HEK293 (cell line): ENCODE measurements around the gene TRAT1.

ENCODE experiments used
- CTCF ChIP-seq: fragments of 450-650 bp; formaldehyde crosslinking; IDR thresholded peaks from 2 replicates; pipeline ENCODE4 v1.5.1; 2016; ENCODE audit warnings: missing biosample characterization, missing genetic modification characterization
- ZNF157 ChIP-seq: fragments of 450-650 bp; formaldehyde crosslinking; IDR thresholded peaks from 2 replicates; pipeline ENCODE4 v1.5.1; 2016; ENCODE audit warnings: missing biosample characterization, missing genetic modification characterization
- ZNF654 ChIP-seq: fragments of 450-650 bp; formaldehyde crosslinking; IDR thresholded peaks from 2 replicates; pipeline ENCODE4 v1.5.1; 2016; ENCODE audit warnings: low read depth, missing biosample characterization, missing genetic modification characterization

GRCh38 chr3:108899530-108899929 lies 76.9 kb downstream of the TRAT1 start:
- TF ChIP-seq ZNF654 (tag by site-specific recombination) (no peak), ZNF157 (tag by site-specific recombination) (no peak), CTCF (tag by site-specific recombination) (no peak)
